Type B pancreatic cell (in vitro differentiated cells): Measurements from ENCODE around the gene MEGF11. TPM values are rescaled to one million over a fixed set of nuclear protein-coding genes. Genes with fewer than 3 reads are reported as not detected.
A peak's percentile ranks its signal among the peaks of the same experiment; 100 is the strongest.

Experiments
- DNase-seq: peaks from one replicate; pipeline ENCODE4 v3.0.0; 2021; ENCODE audit warnings: mixed read lengths; ENCODE audit not compliant: unreplicated experiment; ENCODE audit errors: extremely low spot score
- H3K27ac Mint-ChIP-seq: 2 replicates; pipeline ENCODE4 v1.8.0; 2021; ENCODE audit warnings: mild to moderate bottlenecking, mixed read lengths
- H3K27me3 Mint-ChIP-seq: 2 replicates; pipeline ENCODE4 v1.8.0; 2021; ENCODE audit warnings: mixed read lengths
- H3K36me3 Mint-ChIP-seq: 2 replicates; pipeline ENCODE4 v1.8.0; 2021; ENCODE audit warnings: mixed read lengths
- H3K4me1 Mint-ChIP-seq: one replicate; pipeline ENCODE4 v1.8.0; 2021; ENCODE audit warnings: mixed read lengths; ENCODE audit not compliant: unreplicated experiment
- H3K4me3 Mint-ChIP-seq: 2 replicates; pipeline ENCODE4 v1.8.0; 2021; ENCODE audit warnings: mild to moderate bottlenecking, mixed read lengths
- H3K9me3 Mint-ChIP-seq: 2 replicates; pipeline ENCODE4 v1.8.0; 2021; ENCODE audit warnings: mixed read lengths
- microRNA-seq: library from miRNA; unstranded; fragments of <30 nt; microRNA quantifications from one replicate; pipeline ENCODE4, GENCODE V29; 2020
- total RNA-seq: library from RNA; stranded (reverse); gene quantifications from 2 replicates; pipeline ENCODE4 v1.2.1, GENCODE V29; 2021; ENCODE audit warnings: low replicate concordance
- TF ChIP-seq, protein P1 (sequence below): fragments of 200-600 bp; sonication (generic); conservative IDR thresholded peaks from 2 replicates; pipeline ENCODE4 v1.5.0; 2021; ENCODE audit warnings: antibody characterized with exemption, mild to moderate bottlenecking

MEGF11 gene
- total RNA-seq, 1 donor from 2014 or later: 3.3 TPM

DNA sequence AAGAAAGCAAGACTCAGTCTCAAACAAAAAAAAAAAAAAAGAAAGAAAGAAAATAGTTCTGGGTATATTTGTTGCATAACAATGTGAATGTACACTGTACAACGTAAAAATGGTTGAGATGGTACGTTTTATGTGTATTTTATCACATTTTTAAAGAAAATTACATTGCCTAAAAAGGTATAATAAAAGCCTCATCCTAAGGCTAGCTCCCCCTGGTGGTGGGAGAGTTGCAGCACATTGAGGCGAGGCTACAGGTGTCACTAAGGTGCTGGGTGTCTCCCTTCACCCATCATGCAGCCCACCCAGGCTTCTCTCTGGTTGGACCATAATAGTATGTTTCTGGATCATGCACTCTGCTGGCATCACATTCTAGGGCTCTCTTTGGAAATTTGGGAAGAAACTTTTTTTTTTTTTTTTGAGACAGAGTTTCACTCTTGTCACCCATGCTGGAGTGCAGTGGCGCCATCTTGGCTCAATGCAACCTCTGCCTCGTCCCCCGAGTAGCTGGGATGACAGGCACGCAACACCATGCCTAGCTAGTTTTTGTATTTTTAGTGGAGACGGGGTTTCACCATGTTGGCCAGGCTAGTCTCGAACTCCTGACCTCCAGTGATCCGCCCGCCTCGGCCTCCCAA lies 396.6 kb downstream of the MEGF11 start:
- peaks cover 7% of the 10 kb centered on the region for H3K4me1 Mint-ChIP-seq
- TF ChIP-seq, protein P1, sequence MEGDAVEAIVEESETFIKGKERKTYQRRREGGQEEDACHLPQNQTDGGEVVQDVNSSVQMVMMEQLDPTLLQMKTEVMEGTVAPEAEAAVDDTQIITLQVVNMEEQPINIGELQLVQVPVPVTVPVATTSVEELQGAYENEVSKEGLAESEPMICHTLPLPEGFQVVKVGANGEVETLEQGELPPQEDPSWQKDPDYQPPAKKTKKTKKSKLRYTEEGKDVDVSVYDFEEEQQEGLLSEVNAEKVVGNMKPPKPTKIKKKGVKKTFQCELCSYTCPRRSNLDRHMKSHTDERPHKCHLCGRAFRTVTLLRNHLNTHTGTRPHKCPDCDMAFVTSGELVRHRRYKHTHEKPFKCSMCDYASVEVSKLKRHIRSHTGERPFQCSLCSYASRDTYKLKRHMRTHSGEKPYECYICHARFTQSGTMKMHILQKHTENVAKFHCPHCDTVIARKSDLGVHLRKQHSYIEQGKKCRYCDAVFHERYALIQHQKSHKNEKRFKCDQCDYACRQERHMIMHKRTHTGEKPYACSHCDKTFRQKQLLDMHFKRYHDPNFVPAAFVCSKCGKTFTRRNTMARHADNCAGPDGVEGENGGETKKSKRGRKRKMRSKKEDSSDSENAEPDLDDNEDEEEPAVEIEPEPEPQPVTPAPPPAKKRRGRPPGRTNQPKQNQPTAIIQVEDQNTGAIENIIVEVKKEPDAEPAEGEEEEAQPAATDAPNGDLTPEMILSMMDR: peak; percentile 88
- no peak overlapping the region for H3K27ac Mint-ChIP-seq
- no peak for DNase-seq
- H3K36me3 Mint-ChIP-seq: no peaks in the 10 kb centered on the region
- H3K4me3 Mint-ChIP-seq: no peak overlapping the region
- no peaks in the 10 kb centered on the region for H3K27me3 Mint-ChIP-seq
- H3K9me3 Mint-ChIP-seq: no peaks in the 10 kb centered on the region

DNA sequence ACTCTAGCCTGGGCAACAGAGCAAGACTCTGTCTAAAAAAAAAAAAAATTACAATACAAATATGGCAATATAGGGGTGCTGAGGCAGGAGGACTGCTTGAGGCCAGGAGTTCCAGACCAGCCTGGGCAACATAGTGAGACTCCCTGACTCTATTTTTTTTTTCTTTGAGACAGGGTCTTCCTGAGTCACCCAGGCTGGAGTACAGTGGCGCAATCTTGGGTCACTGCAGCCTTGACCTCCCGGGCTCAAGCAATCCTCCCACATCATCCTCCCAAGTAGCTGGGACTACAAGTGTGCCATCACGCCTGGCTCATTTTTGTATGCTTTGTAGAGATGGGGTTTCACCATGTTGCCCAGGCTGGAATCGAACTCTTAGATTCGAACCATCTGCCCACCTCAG lies 401.6 kb downstream of the MEGF11 start:
- H3K9me3 Mint-ChIP-seq: no peaks in the 10 kb centered on the region
- TF ChIP-seq, protein P1: no peak

DNA sequence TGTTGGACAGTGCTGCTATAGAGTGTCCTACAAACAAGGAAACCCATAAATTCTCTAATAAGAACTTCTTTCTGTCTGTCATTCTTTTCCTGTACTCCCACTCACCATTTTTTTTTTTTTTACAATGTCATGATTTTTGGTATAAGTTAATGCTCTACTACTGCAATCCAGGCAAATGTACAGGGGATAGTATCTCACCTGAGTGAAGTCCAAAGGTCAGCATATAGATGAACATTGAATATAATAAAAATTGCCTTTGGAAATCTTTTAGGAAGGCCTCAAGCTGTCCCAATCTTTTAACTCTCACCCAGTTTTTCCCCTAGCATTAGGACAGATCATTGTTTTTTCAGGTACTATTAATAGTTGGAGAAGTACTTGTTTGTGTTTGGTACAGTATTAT lies 405.6 kb downstream of the MEGF11 start:
- Mint-ChIP-seq H3K4me1 (peaks cover 7% of the 10 kb centered on the region), H3K9me3 (no peaks in the 10 kb centered on the region)

More for the DNA sequence above, 401.6 kb downstream of the MEGF11 start:
- no peak for DNase-seq
- no peaks in the 10 kb centered on the region for H3K4me1 Mint-ChIP-seq
- no peak overlapping the region for H3K27ac Mint-ChIP-seq
- no peaks in the 10 kb centered on the region for H3K36me3 Mint-ChIP-seq
- no peak overlapping the region for H3K4me3 Mint-ChIP-seq
- no peaks in the 10 kb centered on the region for H3K27me3 Mint-ChIP-seq

DNA sequence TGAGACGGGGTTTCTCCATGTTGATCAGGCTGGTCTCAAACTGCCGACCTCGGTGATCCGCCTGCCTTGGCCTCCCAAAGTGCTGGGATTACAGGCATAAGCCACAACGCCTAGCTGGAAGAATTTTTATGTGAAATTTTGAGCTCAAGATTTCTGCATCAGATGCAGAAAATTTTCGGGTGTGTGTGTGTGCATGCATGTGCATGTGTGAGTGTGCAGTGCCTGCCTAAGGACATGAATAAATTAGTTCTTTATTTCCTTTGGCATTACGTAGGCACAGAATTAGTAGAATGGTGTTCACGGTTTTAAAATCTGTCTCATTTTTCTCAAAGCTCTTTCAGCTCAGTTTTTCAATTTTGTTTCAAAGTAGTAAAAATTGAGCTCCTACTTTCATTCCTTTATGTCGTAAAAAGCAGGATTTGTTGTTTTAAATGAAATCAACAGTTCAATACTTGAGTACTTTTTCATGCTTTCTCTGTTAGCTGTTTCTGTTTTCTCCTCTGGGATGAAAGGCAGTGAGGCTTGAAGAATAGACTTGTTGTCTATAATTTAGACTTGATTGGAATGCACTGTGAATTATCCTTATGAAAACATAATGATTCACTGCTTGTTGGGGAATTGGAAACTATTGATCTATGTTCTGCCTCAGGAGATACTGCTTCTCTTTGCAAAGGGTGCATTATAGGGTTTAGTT lies 407.6 kb downstream of the MEGF11 start:
- Mint-ChIP-seq H3K4me3 (no peak overlapping the region), H3K4me1 (peaks cover 15% of the 10 kb centered on the region), H3K36me3 (no peaks in the 10 kb centered on the region), H3K27me3 (no peaks in the 10 kb centered on the region), H3K9me3 (no peaks in the 10 kb centered on the region), H3K27ac (no peak overlapping the region)
- DNase-seq: no peak
- TF ChIP-seq, protein P1: no peak

More for the DNA sequence above, 405.6 kb downstream of the MEGF11 start:
- no peaks in the 10 kb centered on the region for H3K27me3 Mint-ChIP-seq
- no peaks in the 10 kb centered on the region for H3K36me3 Mint-ChIP-seq
- H3K4me3 Mint-ChIP-seq: no peak overlapping the region
- H3K27ac Mint-ChIP-seq: no peak overlapping the region
- DNase-seq: no peak
- TF ChIP-seq, protein P1: no peak

Small RNAs within 50 kb of the gene (microRNA-seq; reads per million reads assigned to microRNA genes)
- not detected for gene MIR4311

Other genes with a start within 250 kb of the MEGF11 start
- 21.6 and 37.7 TPM in 2 replicates for gene DIS3L, start 39.8 kb upstream of the MEGF11 start, total RNA-seq
- 8.3 and 14.3 TPM in 2 replicates for gene TIPIN, start 102.9 kb upstream of the MEGF11 start, total RNA-seq
- 27.5 and 33.8 TPM in 2 replicates for gene MAP2K1, start 133.2 kb upstream of the MEGF11 start, total RNA-seq
- 25.3 and 27.8 TPM in 2 replicates for gene SNAPC5, start 244.0 kb upstream of the MEGF11 start, total RNA-seq